OCI-M2 (cell line): ENCODE data around the gene TPPP3.

Source experiments
- DNase-seq: peaks from one replicate; lab custom pipeline; 2025; ENCODE audit not compliant: unreplicated experiment; lab: John Stamatoyannopoulos, UW

The TPPP3 gene

DNA sequence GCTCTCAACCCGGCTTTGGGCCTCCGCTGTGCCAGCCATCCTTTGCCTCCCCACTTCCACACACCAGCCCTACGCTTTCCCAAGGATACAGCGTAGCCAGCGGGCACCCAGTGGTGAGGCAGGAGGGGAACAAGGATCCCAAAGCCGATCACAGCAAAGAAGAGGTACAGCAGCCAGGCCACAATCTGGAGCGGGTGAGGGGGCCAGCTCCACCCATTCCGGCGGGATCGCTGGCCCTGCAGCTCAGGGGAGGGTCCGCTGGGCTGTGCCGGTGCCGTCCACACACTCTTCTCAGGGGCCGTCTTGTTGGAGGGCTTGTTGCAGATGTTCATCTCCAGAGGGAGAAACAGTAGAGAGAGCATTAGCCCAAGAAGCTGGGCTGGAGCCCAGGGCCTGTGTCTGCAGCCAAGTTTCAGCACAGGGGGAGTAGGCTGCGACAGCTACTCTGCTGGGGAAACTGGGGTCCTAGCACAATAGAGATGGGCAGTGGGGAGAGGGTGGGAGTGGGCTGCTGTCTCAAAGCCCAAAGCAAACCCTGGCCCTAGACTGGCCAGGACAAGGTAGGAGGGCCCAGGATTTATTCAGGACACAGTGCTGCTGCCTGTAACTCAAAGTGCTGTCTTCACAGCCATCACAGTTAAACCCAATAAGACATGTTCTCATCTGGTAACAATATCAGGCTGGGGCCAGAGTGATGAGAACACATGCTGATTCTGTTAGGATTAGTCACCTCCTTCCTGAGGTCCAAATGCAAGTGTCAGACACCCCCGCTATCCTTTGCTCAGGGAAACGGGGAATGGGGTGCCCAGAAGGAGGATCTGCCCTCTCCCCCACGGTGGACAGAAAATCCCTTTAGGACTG lies 13.0 kb upstream of the TPPP3 start:
- DNase-seq = no peak

DNA sequence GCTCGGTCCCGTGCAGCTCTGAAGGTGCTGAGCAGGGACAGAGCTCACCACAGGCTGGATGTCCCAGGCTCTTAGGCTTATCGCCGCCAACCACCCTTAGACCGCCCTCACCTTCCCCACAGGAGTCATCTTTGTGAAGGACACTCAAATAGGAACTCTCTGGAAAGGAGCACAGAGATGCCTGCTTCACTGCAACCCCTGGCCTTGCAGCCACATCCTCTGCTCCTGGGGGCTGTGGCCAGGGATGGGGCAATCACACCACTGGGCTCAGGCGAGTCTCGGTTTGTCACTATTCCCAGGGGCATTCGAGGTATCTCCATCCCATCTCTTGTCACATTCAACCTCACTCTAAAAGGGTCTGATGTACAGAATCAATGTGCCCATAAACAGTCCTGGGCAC lies 12.0 kb upstream of the TPPP3 start:
- no peak for DNase-seq

DNA sequence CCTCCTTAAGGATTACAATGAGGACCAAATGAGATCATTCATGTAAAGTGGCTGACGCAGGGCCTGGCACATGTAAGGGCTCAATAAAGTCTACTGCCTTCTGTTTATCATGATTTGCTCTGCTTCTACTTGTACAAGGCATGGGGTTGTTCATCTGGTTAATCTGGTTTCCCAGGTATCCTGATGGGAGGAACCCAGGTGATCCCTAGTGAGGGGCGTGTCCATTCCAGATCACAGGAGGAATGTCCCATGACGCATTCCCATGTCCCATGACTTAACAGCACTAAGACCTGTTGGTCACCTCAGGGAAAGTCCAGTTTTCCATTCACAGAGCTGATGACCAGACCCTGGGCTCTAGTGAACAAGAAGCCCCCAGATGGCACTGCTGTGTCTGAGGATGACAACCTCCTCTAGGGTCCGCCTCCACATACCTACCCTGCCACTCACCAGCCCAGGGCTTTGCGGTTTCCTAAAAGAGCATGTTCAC lies 11.5 kb upstream of the TPPP3 start:
- DNase-seq = no peak

DNA sequence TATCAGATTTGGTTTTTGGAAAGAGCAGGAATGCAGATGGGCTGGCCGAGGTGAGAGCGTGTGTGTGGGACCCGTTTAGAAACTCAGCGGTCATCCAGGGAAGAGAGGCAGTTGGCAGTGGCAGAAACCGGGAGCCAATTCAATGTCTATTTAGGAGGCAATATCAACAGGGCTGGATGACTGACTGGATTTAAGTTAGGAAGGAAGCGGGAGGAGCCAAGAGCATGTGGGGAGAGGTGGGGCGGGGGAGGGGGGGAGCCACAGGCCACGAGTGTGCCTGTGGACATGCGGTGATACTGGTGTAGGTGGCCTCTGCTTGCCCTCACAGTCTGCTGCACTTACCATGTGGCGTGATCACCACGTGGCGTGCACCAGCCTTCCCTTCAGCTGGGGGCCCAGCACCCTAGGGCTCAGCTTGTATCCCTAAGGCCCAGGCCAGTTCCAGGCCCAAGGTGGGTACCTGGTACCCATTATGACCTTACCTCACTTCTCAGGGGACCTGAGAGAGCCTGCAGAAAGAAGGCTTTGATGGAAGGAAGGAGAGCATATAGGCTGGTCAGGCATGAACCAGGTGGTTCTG lies 10.8 kb upstream of the TPPP3 start:
- no peak for DNase-seq

DNA sequence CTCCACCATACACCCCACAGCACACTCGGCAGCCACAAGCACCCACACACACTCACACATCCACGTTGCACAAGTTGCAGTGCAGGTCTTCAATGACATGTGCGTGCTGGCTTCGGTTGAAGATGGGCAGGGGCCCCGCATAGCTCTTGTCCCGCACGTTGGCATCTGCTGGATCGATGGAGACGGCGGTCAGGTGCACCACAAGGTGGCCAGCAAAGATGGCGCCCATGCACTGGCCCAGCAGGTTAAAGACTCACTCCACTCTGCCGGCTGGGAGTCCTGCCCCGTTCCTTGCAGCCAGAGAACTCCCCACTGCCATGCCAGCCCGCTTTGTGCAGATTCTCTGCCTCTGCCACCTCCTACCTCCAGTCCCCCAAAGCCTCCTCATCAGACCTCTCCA lies 7.6 kb upstream of the TPPP3 start:
- no peak for DNase-seq

DNA sequence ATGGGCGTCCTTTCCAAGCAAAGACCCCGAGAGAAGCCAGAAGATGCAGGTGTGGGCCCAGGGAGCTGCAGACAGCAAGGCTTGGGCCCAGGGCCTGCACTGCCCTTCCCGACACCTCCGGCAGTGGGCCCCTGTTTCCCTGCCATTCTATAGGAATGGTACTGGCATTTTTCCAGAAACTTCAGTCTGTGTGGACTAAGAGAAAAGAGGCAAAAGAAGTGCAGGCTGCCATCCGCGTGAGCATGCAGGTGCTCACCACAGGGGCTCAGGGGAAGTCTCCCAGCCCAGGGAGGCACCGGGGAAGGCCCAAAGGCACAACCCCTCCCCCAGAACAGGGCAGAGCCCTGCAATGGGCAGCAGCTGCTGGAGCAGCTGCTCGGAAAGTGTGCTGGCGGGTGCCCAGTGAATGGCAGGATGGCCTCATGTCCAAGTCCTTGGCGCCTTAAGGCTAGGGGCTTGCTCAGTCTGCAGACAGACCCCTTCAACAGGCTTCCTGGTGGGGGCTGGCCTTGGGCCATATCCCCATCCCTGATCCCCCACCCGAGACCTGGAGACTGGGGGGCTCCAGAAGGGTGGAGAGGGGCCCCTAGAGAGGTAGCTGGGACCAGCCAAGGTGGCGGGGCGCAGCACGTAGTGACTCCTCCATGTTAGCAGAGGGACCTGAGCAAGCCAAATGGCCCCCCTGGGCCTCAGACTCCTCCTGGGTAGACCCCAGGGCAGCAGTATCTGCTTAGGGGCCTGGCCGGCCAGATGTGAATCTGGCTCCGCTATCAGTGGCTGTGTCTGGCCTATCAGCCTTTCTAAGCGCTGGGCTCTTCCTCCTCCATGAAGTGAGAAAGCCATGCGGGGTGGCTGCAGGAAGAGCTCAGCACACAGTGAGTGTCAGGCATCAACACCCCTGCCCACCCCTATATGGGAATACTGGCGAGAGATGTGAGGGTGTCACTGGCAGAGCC lies 6.7 kb upstream of the TPPP3 start:
- no peak for DNase-seq

DNA sequence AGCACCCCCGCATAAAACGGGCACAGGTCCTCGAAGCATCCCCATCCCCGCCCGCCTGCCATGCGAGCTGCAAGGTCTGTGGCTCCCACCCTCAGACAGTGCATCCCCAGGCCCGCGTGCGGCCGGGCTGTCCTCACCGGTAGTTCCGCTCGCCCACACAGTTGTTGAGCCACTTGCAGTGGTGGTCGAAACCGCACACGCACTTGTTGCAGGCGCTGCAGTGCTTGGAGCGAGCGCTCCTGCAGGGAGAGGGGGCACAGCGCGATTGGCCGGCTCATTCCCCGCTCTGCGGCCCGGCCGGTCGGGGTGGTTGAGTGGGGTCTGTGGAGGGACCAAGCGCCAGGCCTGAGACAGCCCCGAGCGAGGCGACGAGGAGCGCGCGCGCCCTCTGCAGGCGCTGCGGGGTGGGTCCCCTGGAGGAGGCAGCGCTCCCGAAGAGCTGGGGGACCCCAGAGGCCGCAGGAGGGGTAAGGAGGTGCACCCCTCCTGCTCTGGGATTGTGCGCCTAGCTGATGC lies 6.0 kb upstream of the TPPP3 start:
- DNase-seq = no peak

DNA sequence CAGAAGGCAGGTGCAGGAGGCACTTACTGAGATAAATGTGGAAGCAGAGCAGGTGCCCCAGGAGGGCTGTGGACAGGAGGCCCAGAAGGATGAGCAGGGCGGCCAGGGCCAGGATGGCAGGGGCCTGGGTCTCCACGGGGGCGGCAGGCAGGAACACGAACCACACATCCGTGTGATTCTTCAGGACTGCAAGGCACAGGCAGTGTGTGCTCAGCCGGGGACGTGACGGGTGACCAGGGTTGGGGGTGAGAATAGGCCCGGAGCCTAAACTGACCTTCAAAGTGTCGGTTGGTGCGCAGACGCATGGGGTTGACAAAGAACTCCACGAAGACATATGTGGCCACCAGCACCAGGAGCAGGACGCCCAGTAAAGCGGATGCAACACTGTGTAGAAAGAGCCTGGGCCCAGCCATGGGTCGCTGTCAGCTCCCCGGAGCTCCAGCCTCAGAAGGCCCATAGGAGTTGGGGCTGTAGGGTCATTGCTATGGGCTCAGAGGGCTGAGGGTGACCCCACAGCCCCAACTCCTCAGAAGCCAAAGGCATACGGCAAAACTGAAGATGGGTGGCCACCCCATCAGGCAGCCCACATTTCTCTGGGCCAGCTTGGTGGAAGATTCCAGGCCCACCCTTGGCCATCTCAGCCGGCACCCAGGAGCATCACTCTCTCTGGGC lies 5.4 kb upstream of the TPPP3 start:
- no peak for DNase-seq

DNA sequence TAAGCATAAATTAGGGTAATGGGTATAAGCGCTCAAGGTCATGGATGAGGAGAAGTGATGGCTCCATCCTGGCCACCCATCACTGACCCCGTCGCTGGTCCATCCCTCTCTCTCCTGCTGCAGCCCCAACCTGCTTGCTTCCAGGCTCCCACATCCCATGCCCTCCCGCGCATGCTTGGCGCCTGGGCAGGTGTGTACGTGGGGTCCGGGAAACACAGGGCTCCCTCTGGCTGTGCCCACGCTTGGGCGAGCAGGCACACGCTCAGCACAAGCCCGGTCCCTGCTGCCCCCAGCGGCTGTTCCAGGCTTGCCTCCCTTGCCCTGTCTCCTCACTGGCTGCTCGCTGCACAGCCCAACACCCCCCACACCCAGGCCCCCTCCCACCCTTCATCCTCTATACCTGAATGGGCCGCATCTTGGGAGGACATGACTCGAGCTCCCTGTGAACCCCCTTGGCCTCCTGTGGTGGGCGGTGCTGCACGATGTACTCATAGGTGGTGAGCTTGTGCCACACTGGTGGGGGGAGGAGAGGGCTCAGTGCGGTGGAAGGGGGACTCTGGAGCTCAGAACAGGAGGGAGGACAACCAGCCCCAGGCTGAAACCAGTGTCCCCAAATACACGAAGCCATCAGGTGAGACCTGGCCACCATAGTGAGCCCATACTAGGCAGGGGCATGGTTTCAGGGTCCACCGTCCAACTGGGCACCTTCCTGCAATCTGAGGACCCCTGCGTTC lies 4.7 kb upstream of the TPPP3 start:
- no peak for DNase-seq

DNA sequence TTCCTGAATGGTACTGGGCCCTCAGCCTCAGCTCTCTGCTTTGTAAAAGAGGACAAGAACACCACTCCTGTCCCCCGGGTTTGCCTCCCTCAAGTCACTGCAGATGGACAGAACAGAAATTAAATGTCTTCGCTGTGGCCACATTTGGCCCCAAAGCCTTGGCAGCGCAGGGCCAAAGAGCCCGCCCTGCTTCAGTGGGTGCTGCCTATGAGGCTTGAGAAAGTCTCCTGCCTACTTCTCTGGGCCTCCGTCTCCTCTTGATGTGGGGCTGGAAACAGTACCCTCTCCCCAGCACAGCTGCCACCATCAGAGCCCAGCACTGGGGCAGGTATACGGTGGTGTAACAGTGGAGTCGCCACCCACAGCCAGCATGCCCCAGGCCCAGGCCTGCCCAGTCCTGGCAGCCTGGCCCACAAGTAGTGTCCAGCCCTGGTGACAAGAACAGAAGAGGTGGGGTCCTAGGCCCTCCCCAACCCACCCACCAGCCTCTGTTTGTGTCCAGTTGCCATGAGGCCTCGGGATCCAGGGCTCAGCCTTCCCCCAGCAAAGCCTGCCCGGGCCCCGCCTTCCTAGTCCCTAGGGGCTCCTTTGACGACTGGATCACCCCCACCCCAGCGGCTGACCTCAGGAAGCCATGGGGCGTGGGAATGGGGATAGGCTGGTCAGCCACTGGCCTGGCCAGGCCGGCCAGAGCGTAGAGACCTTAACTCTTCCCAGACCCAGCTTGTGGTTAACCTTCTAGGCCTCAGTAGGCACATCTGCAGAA lies 3.9 kb upstream of the TPPP3 start:
- no peak for DNase-seq

DNA sequence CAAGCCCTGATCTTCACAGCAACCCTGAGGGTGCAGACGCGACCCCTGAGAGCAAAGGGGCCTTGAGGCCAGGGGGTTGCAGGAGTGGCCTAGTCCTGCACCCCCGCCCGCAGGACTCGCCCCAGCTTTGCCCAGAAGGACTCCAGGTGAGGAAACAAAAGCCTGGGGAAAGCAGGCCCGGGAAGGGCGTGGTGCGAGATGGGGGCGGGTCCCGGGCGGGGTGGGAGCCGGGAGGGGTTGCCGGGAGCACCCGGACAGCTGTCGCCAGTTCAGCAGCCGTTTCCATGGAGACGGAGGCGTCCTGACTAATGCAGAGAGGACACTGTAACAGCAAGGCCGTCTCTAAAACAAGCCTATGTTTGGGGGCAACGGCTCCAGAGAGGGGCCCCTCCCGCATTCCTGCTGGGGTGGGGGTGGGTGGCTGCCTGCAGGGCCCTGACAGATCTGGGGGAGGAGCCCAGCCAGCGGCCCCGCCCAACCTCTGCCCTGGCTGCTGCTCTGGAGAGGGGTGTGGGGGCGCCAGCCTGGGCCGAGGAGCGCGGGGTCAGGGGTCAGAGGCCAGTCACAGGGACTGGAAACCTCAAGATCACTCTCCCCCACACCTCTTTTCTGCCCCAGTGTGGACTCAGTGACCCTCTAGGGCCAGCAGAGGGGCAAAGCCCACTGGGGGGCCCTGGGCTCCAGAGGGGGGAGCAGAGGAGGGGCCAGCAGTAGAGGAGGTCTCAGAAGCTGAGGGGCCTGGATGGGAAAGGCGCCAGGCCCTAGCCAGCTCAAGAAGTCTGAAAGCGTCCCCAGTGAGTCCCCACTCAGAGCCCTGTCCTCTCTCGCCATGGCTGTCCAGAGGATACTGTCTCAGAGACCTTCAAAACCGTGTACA lies 3.1 kb upstream of the TPPP3 start:
- DNase-seq = no peak

DNA sequence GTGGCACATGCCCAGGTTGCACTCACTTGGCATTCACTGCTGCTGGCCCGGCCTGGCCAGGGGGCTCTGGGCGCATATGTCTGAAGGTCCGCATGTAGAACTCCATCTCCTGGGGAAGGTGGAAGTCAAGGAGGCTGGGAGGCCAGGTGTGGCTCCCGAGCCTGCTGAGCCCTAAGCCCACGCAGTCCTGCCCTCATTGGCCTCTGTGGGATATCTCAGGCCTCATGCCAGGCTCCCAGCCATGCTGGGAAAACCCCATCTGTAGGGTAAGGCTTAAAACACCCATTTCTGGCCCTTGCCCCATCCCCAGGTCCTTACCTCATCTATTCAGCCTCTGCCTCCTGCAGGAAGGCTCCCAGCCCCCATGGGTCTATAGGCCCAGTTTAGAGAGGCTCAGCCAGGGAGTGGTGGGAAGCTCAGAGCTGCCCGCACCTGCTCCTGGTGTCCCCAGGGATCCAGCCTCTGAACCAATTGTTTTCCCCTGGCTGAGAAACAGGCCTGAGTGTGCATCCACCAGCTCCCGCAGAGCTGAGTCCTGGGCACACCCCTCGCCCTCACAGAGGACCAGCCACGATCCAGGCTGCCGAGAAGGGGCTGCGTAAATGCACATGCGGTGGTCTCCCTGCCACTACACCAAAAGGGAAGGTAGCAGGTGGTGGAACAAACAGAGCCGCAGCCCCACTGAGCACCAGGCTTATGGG lies 2.3 kb upstream of the TPPP3 start:
- DNase-seq = no peak

DNA sequence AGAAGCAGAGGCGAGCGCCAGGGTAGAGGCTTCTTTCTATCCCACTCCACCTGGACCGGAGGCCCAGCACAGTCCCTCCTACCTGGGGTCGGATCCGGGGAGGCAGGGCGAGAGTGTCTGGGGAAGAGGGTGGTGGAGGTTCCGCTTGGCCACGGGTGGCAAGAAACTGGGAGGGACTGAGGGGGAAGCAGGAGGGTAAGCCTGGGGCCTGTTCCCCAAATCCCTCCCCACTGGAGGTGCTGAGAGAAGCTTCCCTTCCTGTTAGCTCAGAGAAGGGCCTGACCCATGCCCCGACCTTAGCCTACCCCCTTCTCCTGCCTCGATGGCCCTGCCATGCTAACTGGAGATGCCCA lies 1.8 kb upstream of the TPPP3 start:
- no peak for DNase-seq

DNA sequence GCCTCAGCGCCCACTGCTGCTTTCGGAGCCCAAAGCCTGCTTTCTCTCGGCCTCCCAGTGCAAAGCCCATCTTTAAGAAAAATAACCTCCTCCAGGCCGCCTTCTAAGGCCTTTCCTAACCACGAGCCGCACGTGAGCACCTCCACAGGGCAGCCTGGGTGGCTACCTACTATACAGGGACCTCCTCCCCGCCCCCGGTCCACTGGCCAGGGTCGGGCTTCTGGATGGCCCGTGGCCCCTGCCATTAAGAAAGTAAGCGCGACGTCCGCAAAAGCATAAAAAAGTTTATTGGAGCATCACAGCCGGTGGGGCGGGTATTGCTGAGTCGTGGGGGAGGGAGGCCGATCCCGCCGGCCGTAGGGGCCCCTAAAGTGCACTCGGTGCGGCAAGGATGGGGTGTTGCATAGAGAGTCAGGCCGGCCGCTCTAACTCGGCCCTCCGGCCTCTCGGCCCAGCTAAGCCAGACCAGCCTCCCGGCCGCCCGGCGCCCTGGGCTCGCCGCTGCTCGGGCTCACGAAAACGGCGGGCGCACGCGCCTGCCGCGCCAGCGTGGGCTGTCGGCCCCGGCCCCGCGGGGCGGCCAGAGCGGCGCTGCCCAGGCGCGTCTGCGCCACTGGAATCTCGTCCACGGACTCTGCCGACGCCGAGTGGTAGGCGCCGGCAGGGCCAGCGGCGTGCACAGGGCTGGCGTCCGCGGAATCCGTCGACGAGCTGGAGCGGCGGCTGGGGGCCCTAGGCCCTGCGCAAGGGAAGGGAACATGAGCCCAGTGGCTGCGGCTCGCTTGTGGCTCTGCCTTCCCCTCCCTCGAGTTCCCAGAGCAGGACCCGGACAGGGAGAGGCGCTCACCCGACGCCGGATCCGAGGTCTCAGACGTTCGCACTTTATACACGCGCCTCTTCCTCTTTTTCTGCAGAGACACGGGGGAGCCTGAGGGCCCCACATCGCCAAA lies 1.1 kb upstream of the TPPP3 start:
- DNase-seq = no peak

DNA sequence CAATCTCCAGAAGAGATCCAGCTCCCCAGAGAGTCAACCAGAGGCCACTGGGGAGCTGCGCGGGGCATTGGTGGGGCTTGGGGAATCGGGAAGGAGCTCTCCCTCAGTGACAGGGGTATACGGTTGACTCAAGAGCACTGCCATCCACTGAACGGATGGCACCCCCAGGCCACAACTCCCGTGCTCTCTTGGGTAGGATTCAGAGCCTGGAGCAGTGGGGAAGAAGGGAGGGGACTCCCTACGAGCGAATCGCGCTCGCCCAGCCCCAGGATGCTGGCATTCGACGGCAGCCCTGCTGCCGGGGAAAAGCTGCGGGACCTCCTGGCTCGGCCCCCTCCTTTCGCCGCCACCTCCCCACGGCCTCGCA lies 473 bp upstream of the TPPP3 start:
- no peak for DNase-seq

DNA sequence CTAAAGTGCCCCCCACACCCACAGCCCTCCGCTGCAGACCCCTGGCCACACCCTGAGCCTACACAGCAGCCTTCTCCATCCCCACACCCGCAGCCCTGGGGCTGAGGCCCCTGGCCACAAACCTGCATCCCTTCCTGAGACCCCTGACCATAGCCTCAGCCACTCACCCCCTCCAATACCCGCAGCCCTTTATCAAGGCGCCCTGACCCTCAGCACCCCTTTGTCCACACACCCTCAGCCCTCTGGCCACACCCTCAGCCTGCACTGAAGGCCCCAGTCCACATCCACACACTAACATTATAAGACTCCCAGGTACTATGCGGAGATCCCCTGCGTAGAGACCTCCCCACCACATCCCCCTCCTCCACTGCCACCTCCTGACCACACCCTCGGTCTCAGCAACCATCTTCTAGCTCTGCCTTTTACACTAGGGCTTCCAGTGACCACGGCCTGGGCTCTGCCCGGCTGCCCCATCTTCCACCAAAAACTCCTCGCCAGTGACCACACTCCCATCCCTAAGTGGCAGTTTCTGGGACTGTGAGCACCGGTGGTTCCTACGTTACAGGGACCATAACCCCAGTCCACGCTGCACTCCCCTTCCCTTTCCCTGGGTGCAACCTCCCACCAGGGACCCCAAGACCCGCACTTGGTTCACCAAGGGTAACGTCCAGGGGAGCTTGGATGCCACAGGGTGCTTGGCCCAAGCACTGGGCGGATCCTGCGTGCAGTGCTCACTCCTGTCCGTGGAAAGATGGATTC lies 818 bp downstream of the TPPP3 start:
- DNase-seq = no peak
